Adrenal gland (tissue), 12 donors: ENCODE data around the gene STAT4. TPM values are rescaled to one million over a fixed set of nuclear protein-coding genes. Genes with fewer than 3 reads are reported as not detected.
A peak's percentile ranks its signal among the peaks of the same experiment; 100 is the strongest.

Experiments used
- DNase-seq, 7 donors: peaks; one replicate each; pipeline ENCODE4 v3.0.0-alpha.2; 2019 to 2020
- H3K27ac ChIP-seq, 5 donors: fragments of 200-600 bp; sonication (generic) in 4 of 5; 1 replicate in 3 of 5; 2 replicates in 2 of 5; pipeline versions ENCODE4 v1.5.1 to v1.8.0; 2016 to 2020; ENCODE audit warnings: mild to moderate bottlenecking in 1 of 5
- H3K27me3 ChIP-seq: fragments of 200-600 bp; 2 replicates; pipeline ENCODE4 v1.8.0; 2021
- H3K36me3 ChIP-seq, 2 donors: fragments of 200-600 bp; replicated peaks in 1 of 2; 1 replicate in 1 of 2; 2 replicates in 1 of 2; pipeline versions ENCODE4 v1.5.1 to v1.8.0; 2018 to 2022
- H3K4me1 ChIP-seq, 2 donors: fragments of 200-600 bp; replicated peaks in 1 of 2; 1 replicate in 1 of 2; 2 replicates in 1 of 2; pipeline versions ENCODE4 v1.5.1 to v1.8.0; 2018 to 2021
- H3K4me3 ChIP-seq, 4 donors: fragments of 200-600 bp; sonication (generic) in 3 of 4; one replicate each; pipeline ENCODE4 v1.5.1; 2016 to 2018
- H3K9me3 ChIP-seq, 3 donors: fragments of 200-600 bp; sonication (generic) in 1 of 3; replicated peaks in 1 of 3; 1 replicate in 2 of 3; 2 replicates in 1 of 3; pipeline versions ENCODE4 v1.5.1 to v1.8.0; 2016 to 2021
- POLR2A ChIP-seq, 2 donors: fragments of 450-650 bp; IDR thresholded peaks; one replicate each; pipeline ENCODE4 v1.6.1; 2017; ENCODE audit warnings: antibody characterized with exemption in 2 of 2, mild to moderate bottlenecking in 2 of 2, moderate library complexity in 1 of 2
- WGBS, 4 donors: extraction: QIAGEN DNeasy Blood & Tissue Kit in 2 of 4; methylation state at CpG; one replicate each; pipeline versions ENCODE4 v1.1.5 to v1.1.7; 2013 to 2017; 5-methylcytosine and 5-hydroxymethylcytosine counted together
- intact Hi-C, 2 donors: fragments of 100-400 bp; cut with DNase I; formaldehyde crosslinking; loops; one replicate each; pipeline versions ENCODE4 v1.14.1 to v1.15.0; 2022 to 2023
- polyA plus RNA-seq, 3 donors: library from polyadenylated mRNA; stranded (reverse); fragments of 200-250 nt in 2 of 3; fragments of 350-450 nt in 1 of 3; fragmentation: Illumina TruSeq in 1 of 3; extraction: RNeasy Lipid Tissue Mini Kit (QIAGEN cat#74804) in 1 of 3; gene quantifications; one replicate each; pipeline ENCODE4 v1.2.3, GENCODE V29; 2013 to 2014
- total RNA-seq, 9 donors: library from RNA; depleted of rRNA in 4 of 9; stranded (reverse); fragments of >200 nt in 4 of 9; fragments of 120-200 nt in 1 of 9; fragmentation: NEBNext Ultra II Directional in 1 of 9; extraction: Animal tissue kit (Norgen Biotek cat#: 25700) in 1 of 9; gene quantifications; one replicate each; pipeline versions ENCODE4 v1.1.0 to v1.2.4, GENCODE V29; 2013 to 2023
- TF ChIP-seq, protein P1 (sequence below), 6 experiments: fragments of 450-650 bp in 4 of 6; fragments of 200-600 bp in 2 of 6; sonication (generic) in 1 of 6; IDR thresholded peaks; 1 replicate in 5 of 6; 2 replicates in 1 of 6; pipeline versions ENCODE4 v1.5.1 to v1.8.0; 2016 to 2021; ENCODE audit warnings: antibody characterized with exemption in 6 of 6, mild to moderate bottlenecking in 2 of 6, moderate library complexity in 1 of 6
- donor health status: healthy with polysubstance abuse.
- donor health status: Bipolar disorder and iron deficiency.
- donor health status: DM: yes; HTN: yes; CAD: no.
- donor health status: DM: no; HTN: no; CAD: no.
- donor health status: DM: no; HTN: no; CAD: no.
- donor health status: DM: yes; HTN: yes; CAD: no.

Gene STAT4
- total and polyA plus RNA-seq, 12 donors: 0.52 to 5.1 (median 1.4) TPM

DNA sequence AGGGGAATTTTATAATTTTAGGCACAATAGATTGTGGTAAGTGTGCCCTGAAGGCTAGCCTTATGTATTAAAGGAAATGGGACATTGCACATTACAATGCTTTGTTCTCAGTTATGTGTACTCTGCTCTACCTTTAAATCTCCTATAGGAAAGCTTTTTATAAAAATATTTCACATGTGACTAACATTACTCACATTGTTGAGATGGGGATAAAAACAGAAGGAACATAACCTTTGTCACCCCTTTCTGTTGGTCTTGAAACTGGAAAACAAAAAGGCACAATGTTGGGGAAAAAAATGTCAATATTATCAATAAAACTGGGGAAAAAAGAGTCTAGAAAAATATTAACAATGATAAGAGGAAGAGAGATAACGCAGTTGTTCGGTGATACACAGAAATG lies 119.5 kb downstream of the STAT4 start:
- intact Hi-C loops: loop anchor here in 1 of 2 donors (10.0 kb wide), 1 partner anchor 246 kb away; no protein-coding TSS in a partner anchor
- DNase-seq: no peak
- no peak overlapping the region for H3K4me3 ChIP-seq
- no peaks in the 10 kb centered on the region for H3K9me3 ChIP-seq
- TF ChIP-seq POLR2A (IDR thresholded peaks at IDR 0.05): no peak
- TF ChIP-seq, protein P1, sequence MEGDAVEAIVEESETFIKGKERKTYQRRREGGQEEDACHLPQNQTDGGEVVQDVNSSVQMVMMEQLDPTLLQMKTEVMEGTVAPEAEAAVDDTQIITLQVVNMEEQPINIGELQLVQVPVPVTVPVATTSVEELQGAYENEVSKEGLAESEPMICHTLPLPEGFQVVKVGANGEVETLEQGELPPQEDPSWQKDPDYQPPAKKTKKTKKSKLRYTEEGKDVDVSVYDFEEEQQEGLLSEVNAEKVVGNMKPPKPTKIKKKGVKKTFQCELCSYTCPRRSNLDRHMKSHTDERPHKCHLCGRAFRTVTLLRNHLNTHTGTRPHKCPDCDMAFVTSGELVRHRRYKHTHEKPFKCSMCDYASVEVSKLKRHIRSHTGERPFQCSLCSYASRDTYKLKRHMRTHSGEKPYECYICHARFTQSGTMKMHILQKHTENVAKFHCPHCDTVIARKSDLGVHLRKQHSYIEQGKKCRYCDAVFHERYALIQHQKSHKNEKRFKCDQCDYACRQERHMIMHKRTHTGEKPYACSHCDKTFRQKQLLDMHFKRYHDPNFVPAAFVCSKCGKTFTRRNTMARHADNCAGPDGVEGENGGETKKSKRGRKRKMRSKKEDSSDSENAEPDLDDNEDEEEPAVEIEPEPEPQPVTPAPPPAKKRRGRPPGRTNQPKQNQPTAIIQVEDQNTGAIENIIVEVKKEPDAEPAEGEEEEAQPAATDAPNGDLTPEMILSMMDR (IDR thresholded peaks at IDR 0.05): no peak
- 57 to 78% (median 68%) methylated on average over 2 of the region's 2 CpGs for WGBS, 4 donors
- H3K27me3 ChIP-seq: no peaks in the 10 kb centered on the region
- peaks cover 0 to 5% of the 10 kb centered on the region in 2 donors for H3K4me1 ChIP-seq
- no peaks in the 10 kb centered on the region for H3K36me3 ChIP-seq
- H3K27ac ChIP-seq: no peak overlapping the region

DNA sequence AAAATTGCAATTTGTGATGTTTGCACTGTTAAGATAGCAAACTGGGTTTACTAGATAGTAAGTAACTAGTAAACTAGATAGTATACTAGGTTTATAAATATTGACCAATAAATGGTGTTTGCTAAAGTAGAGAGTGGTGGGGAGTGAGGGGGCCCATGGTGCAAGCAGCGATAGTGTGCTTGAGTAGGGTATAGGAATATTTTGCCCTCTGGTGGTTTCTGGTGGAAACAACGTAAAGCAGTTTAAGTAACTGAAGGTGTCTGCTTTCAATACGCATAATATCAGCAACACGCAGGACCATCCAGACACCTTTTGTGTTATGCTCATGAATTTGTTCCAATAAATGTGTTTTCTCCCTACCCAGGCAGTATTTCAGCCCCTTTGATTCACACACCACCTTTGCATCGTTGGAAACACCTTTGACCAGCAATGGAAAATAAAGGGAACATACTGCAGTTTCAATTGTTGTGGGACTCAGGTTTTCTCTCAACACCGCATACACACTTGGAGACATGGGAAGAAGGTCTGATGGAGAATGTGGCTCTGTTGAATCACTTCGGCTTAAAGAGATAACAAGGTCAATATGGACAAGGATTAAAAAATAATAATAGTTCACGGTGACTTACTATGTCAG lies 120.2 kb downstream of the STAT4 start:
- H3K36me3 ChIP-seq: no peaks in the 10 kb centered on the region
- H3K27me3 ChIP-seq: no peaks in the 10 kb centered on the region
- H3K4me3 ChIP-seq: peak overlapping the region in 1 of 4 donors; percentile 29
- no peaks in the 10 kb centered on the region for H3K9me3 ChIP-seq
- TF ChIP-seq POLR2A (IDR thresholded peaks at IDR 0.05): no peak
- TF ChIP-seq, protein P1 (IDR thresholded peaks at IDR 0.05): peak; percentile 34 to 67 (median 62)
- no peak overlapping the region for H3K27ac ChIP-seq
- DNase-seq: peak in 3 of 7 donors; percentile 28 to 41 (median 32)
- intact Hi-C loops: loop anchor here in 1 of 2 donors (10.0 kb wide), 1 partner anchor 246 kb away; no protein-coding TSS in a partner anchor
- peaks cover 0 to 5% of the 10 kb centered on the region in 2 donors for H3K4me1 ChIP-seq
- WGBS, 4 donors: 21 to 31% (median 25%) methylated on average over 8 of the region's 8 CpGs

DNA sequence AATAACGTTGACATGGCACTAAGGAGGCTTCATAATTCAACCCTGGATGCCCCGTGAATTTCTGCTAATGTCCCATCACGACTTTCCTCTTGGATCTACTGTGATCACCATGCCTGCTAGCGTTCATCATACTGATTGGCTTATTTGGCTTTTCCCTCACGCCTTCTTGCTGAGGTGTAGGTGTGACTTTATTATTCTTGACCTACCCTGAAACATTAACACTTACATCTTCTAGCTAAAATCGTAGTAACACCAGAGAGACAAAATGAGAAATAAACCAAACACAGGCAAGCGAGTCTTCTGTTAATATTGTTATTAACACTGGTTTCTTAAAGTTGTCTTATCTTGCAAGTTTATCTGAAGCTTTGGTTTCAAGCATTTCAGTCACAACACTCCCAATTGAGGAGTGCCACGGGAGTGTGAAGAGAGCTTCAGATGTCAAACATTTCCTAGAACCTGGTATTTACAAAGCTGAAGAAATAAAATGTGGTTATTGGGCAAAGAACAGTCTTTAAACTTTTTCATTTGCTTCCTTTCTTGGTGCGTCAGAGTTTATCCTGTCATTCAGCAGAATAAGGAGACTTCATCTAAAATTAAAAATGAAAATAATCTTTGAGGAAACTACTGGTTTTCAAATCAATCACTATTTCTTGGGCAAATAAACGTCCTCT lies 121.4 kb downstream of the STAT4 start:
- Histone ChIP-seq H3K4me1 (peaks cover 0 to 5% of the 10 kb centered on the region in 2 donors), H3K9me3 (no peaks in the 10 kb centered on the region), H3K4me3 (no peak overlapping the region), H3K27ac (no peak overlapping the region), H3K27me3 (no peaks in the 10 kb centered on the region), H3K36me3 (no peaks in the 10 kb centered on the region)
- TF ChIP-seq, protein P1 (IDR thresholded peaks at IDR 0.05): no peak
- TF ChIP-seq POLR2A (IDR thresholded peaks at IDR 0.05): no peak
- intact Hi-C loops: loop anchor here in 1 of 2 donors (10.0 kb wide), 1 partner anchor 245 kb away; no protein-coding TSS in a partner anchor
- 71 to 77% (median 72%) methylated on average over 10 of the region's 10 CpGs for WGBS, 4 donors
- DNase-seq: no peak

DNA sequence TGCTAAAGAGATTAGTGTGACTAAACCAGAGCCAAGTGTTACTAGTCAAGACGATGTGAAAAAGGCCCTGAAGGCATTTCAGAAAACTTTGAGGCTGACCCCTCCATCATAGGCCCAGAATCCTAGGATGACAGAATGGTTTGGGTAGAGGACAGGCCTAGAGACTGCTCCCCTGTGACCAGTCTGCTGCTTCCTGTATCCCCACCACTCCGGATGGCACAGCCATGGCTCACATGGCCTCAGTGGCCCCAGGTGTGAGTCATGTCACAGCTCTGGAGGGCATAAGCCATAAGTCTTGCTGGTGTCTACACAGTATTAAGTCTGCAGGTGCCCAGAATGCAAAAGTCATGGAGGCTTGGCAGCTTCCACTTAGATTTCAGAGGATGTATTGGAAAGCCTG lies 124.4 kb downstream of the STAT4 start:
- TF ChIP-seq, protein P1 (IDR thresholded peaks at IDR 0.05): no peak
- no peak for TF ChIP-seq POLR2A (IDR thresholded peaks at IDR 0.05)
- H3K27ac ChIP-seq: no peak overlapping the region
- peaks cover 3 to 8% of the 10 kb centered on the region in 2 donors for H3K4me1 ChIP-seq
- H3K27me3 ChIP-seq: no peaks in the 10 kb centered on the region
- DNase-seq: no peak
- intact Hi-C loops: loop anchor here in 1 of 2 donors (10.0 kb wide), 1 partner anchor 242 kb away; no protein-coding TSS in a partner anchor
- no peak overlapping the region for H3K4me3 ChIP-seq
- no peaks in the 10 kb centered on the region for H3K9me3 ChIP-seq
- no peaks in the 10 kb centered on the region for H3K36me3 ChIP-seq
- WGBS, 4 donors: 39 to 79% (median 42%) methylated on average over 1 to 2 of the region's 2 CpGs
